ENCODE results near the gene FNDC1.
A peak's percentile ranks its signal among the peaks of the same experiment; 100 is the strongest.

FNDC1 gene

DNA sequence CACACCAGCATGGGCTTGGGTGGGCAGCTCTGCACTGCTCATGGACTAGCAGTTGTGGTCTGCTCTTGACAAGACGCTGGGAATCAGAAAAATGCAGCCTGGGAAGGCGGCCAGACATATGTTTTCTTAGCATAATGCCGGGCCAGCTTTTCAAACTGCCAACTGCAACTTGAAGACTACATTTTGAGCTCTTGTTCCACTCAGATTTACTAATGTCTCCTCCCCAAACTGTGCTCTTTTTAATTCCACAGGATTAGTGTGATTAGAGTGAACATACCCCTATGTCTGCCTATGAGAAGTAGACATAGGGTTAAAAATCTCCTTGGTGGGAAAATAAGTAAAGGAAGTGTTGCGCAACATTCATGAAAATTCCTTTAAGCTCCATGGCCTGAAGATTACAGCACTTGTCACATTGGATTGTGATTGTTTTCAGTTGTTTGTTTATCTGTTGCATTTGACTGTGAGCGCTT is 5.3 kb upstream of the FNDC1 start:
- no peak for DNase-seq

DNA sequence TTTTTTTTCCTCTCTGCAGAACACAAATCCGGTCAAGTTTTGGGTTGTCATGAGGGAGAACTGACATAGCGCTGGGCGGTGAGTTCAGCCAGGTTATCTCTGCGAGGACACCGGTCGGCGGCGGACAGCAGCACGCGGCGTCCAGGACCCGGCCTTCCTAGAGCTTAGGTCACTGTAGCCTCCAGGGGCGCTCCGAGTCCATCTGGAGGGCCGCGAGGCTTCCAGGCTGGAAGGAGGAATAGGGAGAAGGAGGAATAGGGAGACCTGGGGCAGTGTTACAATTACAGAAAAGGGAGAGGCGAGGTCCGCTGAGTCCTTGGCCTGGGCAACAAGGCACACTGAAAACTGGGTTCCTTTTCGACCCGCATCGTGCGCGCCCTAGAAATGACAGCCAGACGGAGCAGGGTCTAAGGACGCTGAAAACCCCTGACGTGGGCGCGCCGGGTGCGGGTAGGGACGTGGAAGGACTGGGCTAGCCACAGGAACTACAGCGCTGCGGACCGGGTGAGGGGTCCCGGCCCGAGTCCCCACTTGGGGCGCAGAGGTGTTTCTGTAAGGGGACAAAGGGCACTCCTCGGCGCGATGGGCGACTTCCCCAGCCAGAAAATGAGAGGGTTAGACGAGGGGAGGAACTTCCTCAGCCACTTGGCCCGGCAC is 536 bp upstream of the FNDC1 start:
- DNase-seq, result no peak

DNA sequence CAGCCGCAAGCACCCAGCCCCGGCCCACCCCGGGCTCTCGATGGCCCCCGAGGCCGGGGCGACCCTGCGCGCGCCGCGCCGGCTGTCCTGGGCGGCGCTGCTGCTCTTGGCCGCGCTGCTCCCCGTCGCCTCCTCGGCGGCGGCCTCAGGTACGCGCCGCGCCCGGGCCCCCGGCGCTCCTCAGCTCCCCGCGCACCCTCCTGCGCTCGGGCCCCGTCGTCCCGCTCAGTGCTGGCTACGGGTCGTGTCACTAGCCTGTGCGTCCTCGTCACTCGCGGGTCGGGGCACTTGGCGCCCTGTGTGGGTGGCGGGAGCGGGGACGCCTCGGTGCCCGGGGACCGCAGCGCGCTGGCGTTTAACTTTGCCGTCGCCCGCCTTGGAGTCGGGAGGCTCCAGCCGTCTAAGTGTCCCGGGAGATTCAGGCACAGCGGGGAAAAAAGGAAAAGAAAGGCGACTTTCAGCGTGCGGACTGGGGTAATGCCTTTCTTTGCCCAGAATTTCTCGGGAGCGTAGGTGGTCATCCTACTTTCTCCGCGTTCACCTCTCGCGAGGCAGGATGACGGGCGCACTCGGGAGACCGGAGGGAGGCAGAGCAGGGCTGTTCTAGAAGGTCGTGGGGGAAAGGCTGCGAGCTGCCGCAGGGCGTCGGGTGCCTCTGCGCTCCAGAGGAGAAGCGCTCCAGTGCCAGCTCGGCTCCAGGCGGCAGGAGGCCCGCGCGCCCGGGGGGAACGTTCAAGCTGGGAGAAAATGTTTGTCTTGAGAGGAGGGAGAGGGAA is 545 bp downstream of the FNDC1 start:
- DNase-seq, result peak; percentile 13

DNA sequence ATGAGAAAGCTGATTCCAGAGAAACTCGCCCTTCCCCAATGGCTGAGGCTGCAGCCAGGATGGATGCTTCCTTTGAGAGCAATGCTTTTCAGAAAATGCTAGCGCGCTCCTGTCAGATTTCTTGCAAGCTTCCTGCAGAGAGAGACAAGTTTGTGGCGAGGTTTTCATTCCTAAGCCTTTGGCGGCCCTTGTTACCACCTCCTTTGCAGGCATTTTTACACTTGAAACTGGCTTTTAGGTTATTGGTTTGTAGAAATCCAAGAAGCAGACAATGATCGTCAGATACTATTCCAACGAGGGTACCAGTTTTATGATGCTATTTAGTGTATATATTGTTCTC is 1.1 kb downstream of the FNDC1 start:
- DNase-seq, result no peak

DNA sequence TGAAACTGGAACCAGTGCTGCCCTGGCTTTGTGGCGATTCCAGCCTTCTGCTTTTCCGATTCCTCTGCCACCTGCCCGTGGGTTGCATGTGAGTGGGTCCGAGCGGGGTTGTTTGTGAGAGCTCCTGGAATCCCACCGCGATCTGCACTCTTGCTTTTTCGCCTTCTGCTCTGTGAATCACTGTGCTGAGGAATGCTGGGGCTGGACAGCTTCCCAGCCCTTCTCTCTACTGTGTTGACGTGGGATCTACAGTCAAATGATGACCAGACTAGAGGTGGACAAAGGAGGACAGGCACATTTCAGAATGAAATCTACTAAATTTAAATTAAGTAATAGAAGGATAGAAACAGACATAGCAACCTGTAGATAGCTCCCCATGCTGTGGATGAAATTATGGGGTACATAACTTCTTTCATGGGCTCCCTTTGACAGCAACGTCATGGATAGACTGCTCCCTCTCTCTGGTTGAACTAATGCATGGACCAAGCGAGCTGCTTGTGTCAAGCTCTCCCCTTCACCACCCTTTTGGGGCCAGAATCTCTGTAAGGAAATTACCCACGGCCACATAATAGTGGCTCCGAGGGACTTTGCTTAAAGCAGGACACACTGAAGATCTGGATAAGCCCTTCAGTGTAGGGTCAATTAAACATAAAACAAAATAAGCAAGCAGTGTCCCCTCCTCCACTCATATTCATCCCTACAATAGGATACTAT is 2.0 kb downstream of the FNDC1 start:
- DNase-seq, result no peak

DNA sequence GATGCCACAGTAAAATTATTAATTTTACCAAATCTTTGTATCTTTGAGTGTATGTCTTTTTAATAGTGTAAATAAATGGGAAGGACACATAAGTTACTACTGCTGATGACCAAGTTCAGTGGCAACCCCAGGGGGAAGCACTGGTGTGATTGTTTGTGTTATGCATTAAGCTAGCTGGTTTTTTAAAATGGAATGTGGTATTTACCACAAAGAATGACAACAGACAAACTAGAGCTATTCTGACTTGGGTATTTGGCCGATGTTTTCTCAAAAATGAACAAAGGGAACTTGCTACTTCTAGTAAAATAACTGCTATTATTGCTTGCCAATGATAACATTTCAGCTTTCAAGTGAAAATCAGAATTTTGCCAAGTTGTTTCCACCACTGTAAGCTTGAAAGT is 2.9 kb downstream of the FNDC1 start:
- no peak for DNase-seq

DNA sequence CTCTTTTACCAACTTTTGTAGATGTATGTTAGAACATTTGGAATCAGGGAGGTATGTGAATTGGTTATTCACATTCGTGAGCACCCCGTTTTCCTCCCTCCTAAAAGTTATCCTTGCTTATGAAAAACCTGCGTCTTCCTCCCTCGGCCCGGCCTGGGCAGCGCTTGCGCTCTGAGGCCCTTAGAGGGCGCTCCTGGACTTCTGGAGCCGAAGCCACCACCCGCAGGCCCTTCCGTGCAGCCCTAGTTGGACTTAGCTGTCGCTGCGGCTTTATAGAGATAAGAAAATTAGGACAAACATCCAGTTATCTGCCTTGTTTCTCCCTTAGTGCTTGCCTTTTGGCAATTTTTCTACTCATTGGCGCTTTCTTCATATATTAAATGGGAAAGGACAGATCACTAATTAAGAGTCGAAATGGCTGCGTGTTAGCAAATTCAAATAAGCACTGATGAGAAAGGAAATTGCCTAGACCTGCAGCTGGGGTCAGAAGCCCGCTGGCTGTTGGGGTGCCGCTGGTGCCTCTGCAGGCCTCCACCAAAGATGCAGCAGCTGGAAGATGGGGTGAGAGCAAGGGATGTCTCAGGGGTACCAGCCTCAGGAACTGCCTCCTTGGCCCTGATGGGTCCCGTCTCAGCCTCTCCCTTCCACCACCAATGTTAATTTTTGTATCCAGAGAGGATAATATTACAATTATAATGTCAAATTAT is 5.2 kb downstream of the FNDC1 start:
- DNase-seq, result peak; percentile 71

DNA sequence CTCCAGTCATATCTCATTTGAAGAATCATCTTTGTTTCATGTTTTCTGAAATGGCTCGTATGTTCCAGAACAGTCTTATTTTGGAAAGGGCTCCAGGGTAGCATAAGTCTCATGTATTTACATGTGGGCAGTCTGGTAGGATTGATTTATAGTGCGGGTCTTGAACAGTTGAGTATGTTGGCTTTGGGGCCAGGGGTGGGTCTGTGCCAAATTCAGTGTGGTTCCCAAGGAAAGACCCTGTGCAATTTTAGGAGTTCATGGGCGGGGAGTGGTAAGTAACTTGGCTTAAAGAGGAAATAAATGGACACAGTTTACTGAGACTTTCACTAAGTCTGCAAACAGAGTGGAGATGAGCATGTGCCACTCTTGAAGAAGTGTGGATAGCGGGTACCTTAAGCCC is 7.7 kb downstream of the FNDC1 start:
- no peak for DNase-seq

DNA sequence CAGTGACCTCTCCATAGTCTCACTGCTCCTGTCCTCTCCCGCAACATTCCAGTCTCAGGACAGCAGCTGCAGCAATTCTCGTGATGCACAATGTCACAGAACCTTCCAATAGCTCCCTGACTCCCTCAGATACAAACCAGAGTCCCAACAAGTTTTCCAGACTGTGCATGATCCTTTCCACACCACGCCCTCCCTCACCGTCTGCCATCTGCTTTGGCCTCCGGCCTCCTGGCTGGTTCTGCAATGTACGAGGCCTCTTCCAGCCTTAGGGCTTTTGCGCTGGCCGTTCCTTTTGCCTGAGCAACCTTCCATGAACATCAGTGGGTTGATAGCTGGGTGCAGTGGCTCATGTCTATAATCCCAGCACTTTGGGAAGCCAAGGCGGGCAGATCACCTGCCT is 9.6 kb downstream of the FNDC1 start:
- DNase-seq, result no peak

DNA sequence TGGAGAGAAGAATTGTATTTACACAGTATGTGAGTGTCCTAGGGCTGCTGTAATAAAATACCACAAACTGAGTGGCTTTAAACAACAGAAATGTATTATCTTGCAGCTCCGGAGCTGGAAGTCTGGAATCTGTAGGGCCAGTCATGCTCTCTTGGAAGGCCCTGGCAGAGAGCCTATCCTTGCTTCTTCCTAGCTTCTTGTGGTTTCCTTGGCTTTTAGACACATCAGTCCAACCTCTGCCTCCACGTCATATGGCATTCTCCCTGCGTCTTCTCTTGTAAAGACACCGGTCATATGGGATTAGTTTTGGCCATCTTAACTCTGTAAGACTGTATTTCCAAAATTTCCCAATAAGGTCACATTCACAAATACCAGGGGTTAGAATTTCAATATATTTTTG is 10.8 kb downstream of the FNDC1 start:
- no peak for DNase-seq

DNA sequence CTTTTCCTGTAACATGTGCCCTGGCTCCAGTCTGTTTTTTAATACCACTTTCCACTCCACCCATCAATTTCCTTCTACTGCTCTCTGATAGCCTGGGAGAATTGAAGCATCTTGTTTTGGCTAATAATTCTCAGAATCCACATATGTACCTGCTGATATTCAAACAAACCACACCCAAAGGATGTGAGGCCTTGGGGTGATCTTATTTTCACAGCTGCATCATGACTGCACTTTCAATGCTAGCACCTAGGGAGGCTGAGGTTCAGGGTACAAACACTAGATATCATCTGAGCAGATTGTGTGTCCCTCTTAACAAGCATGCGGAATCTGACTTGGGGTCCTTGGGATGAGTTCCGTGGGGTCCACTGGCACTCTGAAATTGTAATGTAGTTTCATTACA is 12.7 kb downstream of the FNDC1 start:
- DNase-seq, result no peak

DNA sequence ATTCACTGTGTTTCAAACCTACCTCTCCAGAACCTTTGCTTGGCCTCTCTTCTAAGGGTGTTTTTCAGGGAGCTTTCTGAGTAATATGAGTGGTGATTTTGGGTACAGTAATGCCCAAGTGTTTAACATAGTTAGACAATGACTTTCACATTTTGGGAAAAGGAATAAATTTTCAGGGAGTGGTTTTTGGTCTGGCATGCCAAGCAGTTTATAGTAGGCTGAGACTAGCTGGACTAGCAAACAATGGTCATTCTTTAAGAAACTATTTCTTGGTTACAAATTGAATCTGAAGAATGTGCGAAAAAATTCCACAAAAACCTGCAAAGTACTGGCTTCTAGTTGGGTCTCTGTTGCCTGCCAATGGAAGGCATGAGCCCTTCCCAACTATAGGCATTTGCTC is 15.4 kb downstream of the FNDC1 start:
- no peak for DNase-seq

DNA sequence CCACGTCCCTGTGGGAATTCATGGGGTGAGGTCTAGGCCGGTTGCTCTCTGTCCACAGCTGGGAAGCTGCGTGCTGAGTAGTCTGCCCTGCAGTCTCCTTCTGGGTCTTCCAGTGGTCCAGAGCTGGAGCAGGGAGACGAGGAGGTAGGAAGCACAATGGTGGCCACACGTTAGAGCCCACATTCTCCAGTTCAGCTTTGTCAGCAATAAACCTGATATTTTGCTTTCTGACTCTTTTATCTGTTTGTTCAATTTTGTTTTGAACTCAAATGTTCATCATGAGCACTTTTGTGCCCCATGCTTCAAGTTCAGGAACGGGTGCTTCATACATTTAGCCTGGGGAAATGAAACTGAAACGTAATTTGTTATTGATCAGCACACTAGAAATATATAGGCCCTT is 21.3 kb downstream of the FNDC1 start:
- no peak for DNase-seq

DNA sequence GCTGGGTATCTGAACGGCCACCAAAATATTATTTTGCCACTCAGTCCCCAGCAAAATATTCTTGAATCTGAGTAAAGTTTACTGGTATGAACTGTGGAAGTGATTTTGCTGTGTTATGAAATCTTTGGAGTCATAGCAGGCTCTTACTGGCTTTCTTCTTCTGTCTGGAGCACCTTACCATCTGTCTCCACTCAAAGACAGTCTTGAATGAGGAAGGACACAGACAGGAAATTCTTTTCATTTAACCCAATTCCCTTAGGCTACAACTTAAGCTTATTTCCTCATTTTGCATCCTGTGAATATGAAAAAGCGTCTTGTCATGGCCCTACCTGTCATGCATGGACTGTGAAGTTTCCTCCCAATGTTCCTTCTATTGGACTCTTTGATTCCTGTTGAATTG is 24.7 kb downstream of the FNDC1 start:
- no peak for DNase-seq

DNA sequence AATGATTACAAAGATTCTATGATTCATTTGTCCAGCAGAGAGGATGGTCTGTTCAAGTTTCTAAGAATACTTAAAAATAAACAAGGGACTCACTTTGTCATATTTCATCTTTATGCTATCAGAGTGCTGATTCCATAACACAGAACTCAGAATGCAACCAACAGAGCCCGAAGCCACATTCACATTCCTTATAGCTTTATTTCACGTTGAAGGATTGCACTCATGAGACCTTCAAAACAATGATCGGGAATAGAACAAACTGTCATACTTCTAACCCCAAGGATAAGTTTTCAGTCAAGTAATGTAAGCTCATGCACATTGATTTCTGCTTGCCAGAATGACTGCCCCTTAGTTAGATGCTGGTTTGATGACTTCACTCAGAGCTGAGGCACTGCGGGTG is 25.2 kb downstream of the FNDC1 start:
- DNase-seq, result no peak

DNA sequence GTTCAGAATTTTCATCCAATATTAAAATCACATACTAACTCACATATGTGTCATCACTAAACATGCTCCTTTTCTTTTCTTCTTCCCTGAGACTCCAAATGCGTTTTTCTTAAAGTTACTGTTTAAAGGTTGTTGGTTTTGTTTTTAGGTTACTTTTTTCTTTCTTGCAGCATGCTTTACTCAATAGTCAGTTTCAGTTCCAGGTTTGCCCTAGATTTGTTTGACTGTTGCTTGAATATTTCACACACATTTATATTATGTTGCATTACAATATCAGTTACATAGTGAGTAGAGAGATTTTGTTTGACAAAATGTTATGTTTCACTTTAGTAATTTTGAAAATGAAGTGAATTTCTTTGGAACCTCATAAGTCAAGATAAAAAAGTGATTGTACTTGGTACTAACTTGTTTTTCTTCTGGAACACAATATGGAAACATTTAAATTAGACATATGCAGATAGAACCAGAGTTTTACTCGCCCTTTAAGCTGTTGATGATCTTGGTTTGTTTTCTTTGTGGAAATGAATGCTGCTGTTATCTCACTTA is 27.3 kb downstream of the FNDC1 start:
- no peak for DNase-seq

DNA sequence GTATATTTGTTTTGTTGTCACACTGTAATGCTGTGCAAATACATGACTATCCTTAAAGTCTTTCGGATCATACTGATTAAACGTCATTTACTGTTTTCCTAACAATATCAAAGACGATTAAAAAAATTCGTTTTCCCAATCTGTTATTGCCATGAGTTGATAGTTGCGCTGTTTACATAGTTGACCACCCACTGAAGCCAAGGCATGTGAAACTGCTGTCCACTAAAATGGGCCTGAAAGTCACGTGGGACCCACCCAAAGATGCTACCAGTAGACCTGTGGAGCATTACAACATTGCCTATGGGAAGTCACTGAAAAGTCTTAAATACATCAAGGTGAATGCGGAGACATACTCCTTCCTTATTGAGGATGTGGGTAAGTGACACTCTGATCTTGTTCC is 28.1 kb downstream of the FNDC1 start:
- no peak for DNase-seq

DNA sequence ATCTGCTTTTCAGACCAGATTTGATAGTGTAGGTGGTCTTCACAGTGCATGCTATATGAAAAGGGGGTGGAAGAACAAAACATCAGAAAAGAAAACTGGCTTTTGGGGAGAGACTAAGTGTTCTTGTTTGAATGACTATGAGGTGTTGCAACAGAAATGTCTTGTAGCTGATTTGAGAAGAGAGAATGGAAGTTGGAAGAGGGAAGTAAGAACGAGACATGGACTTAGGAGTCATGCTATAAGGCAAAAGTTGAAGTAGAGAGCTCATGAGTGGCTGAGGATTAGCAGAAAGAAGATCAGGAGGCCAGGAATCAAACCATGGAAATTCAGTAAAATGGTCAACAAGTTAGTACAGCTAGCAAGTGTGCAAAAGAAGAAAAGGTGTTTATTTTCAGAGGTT is 32.1 kb downstream of the FNDC1 start:
- DNase-seq, result no peak

DNA sequence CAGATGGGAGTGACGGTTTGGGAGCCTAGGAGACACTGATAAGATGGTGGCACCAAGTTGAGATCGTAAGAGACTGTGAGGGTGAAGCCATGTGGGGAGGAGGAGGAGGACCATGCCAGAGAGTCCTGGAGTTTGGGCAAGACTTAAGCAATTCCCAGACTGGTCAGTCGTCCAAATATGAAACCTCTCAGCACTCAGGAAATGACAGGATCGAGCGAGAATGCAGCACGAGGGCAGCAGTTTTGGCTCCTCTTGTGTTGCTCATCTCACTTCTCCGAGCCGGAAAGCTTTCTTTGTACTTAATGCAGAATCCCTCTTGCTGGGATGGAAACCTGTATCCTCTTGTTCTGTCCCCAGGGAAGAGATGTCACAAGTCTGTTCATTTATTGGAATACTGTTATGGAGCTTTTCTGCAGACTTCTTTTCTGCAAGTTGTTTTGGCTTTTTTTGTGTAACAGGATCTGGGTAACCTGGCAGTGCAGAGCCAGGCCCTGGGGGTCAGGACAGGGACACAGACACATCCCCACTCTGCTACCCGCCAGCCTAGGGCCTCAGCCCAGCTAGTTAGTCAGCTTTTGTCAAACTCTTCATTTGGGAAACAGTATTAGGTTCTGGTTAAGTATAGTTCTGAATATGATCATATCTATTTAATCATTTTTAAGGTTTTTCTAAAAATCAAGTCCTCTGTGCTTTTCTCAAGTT is 34.3 kb downstream of the FNDC1 start:
- DNase-seq, result no peak

DNA sequence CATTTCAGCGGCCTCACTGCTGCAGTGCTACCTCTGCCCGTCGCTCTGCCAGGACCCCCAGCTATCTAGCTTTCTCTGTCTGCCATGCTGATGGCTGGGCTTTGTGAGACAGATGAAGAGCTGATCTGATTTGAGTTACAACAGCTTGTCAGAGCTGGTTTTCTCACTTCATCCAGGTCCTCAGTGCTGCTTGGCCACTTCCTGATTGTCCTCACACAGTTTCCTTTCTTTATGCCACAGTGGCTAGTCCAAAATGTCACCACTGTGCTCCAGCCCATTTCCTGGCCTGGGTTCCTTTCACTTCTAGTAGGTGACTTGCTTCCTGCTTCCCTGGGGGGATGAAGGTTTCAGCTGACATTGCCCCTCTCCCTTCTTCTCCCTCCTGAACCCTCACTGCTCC is 35.4 kb downstream of the FNDC1 start:
- no peak for DNase-seq

DNA sequence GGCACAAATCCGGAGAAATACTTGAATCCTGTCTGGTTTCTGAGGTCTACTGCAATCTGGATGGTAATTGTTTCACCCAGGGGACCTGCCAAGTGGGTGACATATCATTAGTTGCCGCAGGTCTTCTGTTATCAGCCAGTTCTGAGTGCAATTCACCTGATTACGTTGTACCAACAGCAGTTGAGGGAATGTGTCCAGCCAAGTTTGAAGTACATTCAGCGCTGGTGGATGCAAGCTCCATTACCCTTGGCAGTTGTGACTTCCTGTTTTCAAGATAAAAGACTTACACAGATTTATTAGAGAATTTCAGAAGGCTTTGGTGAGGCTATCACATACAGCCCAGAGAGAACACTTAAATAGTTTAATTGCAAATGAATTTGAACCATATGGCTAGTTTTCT is 42.8 kb downstream of the FNDC1 start:
- DNase-seq, result no peak

DNA sequence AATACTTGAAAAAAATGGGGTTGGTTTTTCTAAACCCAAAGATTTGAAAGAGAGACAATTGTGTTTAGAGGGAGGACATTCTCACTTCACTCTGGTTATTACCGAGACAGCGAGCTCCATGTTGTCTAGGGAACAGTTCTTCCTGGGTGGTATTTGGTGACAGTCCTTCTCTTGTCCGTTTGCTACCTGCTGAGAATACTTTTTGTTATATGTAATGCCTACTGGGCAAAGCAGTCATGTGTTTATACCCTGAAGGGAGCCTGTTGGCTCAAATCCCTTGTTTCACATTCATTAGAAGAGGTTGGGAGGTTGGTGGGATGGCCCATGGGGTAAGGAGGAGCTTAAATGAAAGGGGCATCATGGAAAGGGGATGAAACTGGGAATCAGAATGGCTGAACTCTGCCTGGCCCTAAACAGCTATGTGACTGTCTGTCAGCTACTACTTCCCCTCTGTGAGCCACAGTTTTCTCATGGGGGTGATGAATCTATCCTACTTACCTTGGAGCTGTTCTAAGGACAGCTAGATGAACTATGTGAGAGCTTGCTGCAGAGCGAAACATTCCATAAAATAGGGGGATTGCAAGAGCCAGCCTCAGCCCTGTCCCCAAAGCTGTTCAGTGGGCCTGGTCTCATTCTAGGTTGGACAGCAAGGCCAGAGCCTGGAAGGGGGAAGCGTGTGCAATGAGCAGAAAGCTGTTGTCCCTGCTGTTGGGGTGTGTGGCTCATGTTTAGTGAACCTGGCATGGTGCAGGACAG is 43.5 kb downstream of the FNDC1 start:
- DNase-seq, result no peak
